Ishikawa (cell line): ENCODE measurements around the gene PDE6H.

ENCODE experiments used
- CREB1 ChIP-seq: IDR thresholded peaks from 2 replicates; pipeline ENCODE4 v1.6.1; 2012; ENCODE audit warnings: low read depth
- EP300 ChIP-seq: IDR thresholded peaks from 2 replicates; pipeline ENCODE4 v1.6.1; 2012; ENCODE audit warnings: borderline replicate concordance
- FOXM1 ChIP-seq: IDR thresholded peaks from 2 replicates; pipeline ENCODE4 v1.6.1; 2012; ENCODE audit warnings: low read depth, borderline replicate concordance
- NFIC ChIP-seq: IDR thresholded peaks from 2 replicates; pipeline ENCODE4 v1.6.1; 2012
- TAF1 ChIP-seq: IDR thresholded peaks from 2 replicates; pipeline ENCODE4 v1.6.1; 2012; ENCODE audit warnings: low read depth, mild to moderate bottlenecking
- TCF12 ChIP-seq: IDR thresholded peaks from 2 replicates; pipeline ENCODE4 v1.6.1; 2012; ENCODE audit warnings: low read depth
- TF ChIP-seq, protein P1 (sequence below): IDR thresholded peaks from 2 replicates; pipeline ENCODE4 v1.6.1; 2012

DNA sequence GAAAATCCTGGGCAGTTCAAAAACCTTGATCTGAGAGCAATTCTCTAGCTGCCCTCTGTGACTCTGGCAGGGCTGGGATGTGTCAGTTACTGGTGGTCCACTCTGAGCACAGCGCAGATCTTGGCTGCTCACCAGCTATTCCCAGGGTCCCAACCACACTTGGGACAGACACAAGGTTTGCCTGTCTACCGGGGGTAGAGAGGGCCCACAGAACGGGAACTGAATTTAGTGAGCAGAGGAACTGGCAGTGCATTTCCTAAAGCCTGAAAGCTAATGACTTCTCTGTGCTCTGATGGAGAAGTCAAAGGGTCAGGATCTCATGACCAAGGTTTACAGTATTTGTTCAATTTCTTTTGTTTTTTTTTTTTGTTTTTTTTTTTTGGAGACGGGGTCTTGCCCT lies 2.6 kb downstream of the PDE6H start:
- TF ChIP-seq NFIC, result no peak
- no peak for TF ChIP-seq EP300
- no peak for TF ChIP-seq CREB1
- no peak for TF ChIP-seq FOXM1
- TF ChIP-seq, protein P1, sequence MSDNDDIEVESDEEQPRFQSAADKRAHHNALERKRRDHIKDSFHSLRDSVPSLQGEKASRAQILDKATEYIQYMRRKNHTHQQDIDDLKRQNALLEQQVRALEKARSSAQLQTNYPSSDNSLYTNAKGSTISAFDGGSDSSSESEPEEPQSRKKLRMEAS, result no peak
- TF ChIP-seq TCF12, result no peak
- TF ChIP-seq TAF1, result no peak
